Measurements from ENCODE around the gene MIER3. TPM values are rescaled to one million over a fixed set of nuclear protein-coding genes. Genes with fewer than 3 reads are reported as not detected.

Gene MIER3
- total RNA-seq, 4 donors from 2014 or later: 19.8 to 38.5 (median 29.5) TPM

GRCh38 chr5:56947052-56947451, 4.9 kb downstream of the MIER3 start:
- Histone ChIP-seq H3K27me3 (no peaks in the 10 kb centered on the region), H3K4me3 (no peak overlapping the region), H3K27ac (no peak overlapping the region), H3K9me3 (no peaks in the 10 kb centered on the region), H3K4me1 (peaks cover 0 to 10% (median 1%) of the 10 kb centered on the region in 4 donors), H3K36me3 (peaks cover 0 to 58% (median 0%) of the 10 kb centered on the region in 3 donors)
- TF ChIP-seq POLR2A (IDR thresholded peaks at IDR 0.05): no peak
- TF ChIP-seq CTCF (IDR thresholded peaks at IDR 0.05): no peak
- DNase-seq: no peak

- Histone ChIP-seq H3K4me1 (no peaks in the 10 kb centered on the region), H3K27me3 (no peaks in the 10 kb centered on the region), H3K27ac (no peak overlapping the region), H3K36me3 (peaks cover 0 to 91% (median 0%) of the 10 kb centered on the region in 3 donors), H3K4me3 (no peak overlapping the region), H3K9me3 (no peaks in the 10 kb centered on the region)
- DNase-seq: no peak
- TF ChIP-seq CTCF (IDR thresholded peaks at IDR 0.05): no peak
These were observed 9.9 kb downstream of the MIER3 start for GRCh38 chr5:56941981-56942380.

GRCh38 chr5:56938858-56939257, 13.1 kb downstream of the MIER3 start:
- no peaks in the 10 kb centered on the region for H3K4me1 ChIP-seq
- H3K27me3 ChIP-seq: no peaks in the 10 kb centered on the region
- H3K36me3 ChIP-seq: peaks cover 0 to 91% (median 0%) of the 10 kb centered on the region in 3 donors
- no peaks in the 10 kb centered on the region for H3K9me3 ChIP-seq
- H3K4me3 ChIP-seq: no peak overlapping the region
- TF ChIP-seq POLR2A (IDR thresholded peaks at IDR 0.05) (no peak), CTCF (IDR thresholded peaks at IDR 0.05) (no peak)
- H3K27ac ChIP-seq: no peak overlapping the region
- DNase-seq: no peak

- no peaks in the 10 kb centered on the region for H3K4me1 ChIP-seq
- no peaks in the 10 kb centered on the region for H3K27me3 ChIP-seq
- DNase-seq: no peak
- TF ChIP-seq POLR2A (IDR thresholded peaks at IDR 0.05): no peak
- no peak for TF ChIP-seq CTCF (IDR thresholded peaks at IDR 0.05)
- H3K36me3 ChIP-seq: peaks cover 0 to 99% (median 3%) of the 10 kb centered on the region in 3 donors
- no peak overlapping the region for H3K4me3 ChIP-seq
- no peak overlapping the region for H3K27ac ChIP-seq
- no peaks in the 10 kb centered on the region for H3K9me3 ChIP-seq
These were observed 17.6 kb downstream of the MIER3 start for GRCh38 chr5:56934325-56934724.

- H3K27me3 ChIP-seq: no peaks in the 10 kb centered on the region
- no peak overlapping the region for H3K27ac ChIP-seq
- H3K4me1 ChIP-seq: no peaks in the 10 kb centered on the region
- peaks cover 0 to 60% (median 0%) of the 10 kb centered on the region in 3 donors for H3K36me3 ChIP-seq
- DNase-seq: no peak
- no peak overlapping the region for H3K4me3 ChIP-seq
- H3K9me3 ChIP-seq: no peaks in the 10 kb centered on the region
- TF ChIP-seq POLR2A (IDR thresholded peaks at IDR 0.05) (no peak), CTCF (IDR thresholded peaks at IDR 0.05) (no peak)
These were observed 29.0 kb downstream of the MIER3 start for GRCh38 chr5:56922922-56923321.

Data from Peyer's patch (tissue), 4 donors.